ENCODE results near the gene ZKSCAN4.

Gene ZKSCAN4

GRCh38 chr6:28220257-28221133 lies 31.6 kb downstream of the ZKSCAN4 start:
- intact Hi-C loops (cut with DNase I; ENCODE audit: low total_unique reads), result loop anchor here (10.0 kb wide), 2 partner anchors 96 to 134 kb away; partner anchors contain the start of gene ZSCAN16
- TF ChIP-seq CTCF (IDR thresholded peaks at IDR 0.05), result no peak

DNA sequence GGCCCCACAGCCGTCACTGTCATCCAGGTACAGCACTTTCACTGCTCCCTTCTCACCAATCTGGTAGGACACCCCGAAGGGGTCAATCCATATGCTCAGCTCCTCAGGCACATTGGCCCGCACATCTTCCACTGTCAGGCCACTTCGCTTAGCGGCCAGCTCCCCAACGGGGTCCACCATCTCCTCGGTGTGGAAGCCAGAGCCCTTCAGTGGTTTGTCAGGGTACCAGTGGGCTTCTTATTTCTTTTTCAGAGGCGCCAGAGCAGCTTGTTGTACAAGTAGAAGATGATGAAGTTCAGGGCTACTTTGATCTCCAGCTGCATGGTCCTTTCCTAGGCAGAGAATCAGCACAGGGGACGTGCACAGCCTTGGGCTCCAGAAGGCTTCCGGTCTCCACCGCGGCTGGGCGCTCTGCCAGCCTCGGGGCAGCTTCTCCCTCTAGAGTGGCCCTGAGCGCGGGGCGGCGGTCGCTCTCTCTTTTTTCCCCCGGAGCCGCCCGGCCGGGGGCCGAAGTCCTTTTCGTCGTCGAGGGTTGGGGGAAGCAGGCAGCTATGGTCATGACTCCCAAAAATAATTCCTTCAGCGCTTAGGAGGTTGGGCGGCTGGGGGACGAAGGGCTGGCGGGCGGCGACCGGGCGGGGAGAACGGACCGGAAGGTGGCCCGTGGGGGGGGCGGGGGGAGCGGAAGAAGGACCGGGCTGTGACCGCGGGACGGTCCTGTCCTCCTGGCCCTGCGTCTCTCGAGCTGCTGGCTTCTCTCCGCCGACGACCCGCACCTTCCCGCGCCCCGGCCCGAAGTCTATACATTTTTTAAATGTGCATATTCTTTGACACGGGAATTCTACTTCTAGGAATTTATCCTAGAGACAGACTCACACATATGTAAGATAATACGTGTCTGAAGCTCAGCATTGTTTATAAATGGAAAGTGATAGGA lies 33.5 kb downstream of the ZKSCAN4 start:
- Histone ChIP-seq H3K4me3 (peak overlapping the region; percentile 60 to 65), H3K27ac (peak overlapping the region; percentile 64 to 72)

More at GRCh38 chr6:28220257-28221133, 31.6 kb downstream of the ZKSCAN4 start:
- H3K9me3 ChIP-seq, result no peaks in the 10 kb centered on the region
- no peaks in the 10 kb centered on the region for H3K36me3 ChIP-seq
- DNase-seq, result no peak
- H3K4me1 ChIP-seq, result peaks cover 0 to 16% (median 8%) of the 10 kb centered on the region in 4 donors
- H3K4me3 ChIP-seq, result no peak overlapping the region
- peaks cover 0 to 12% of the 10 kb centered on the region in 2 donors for H3K27me3 ChIP-seq
- no peak overlapping the region for H3K27ac ChIP-seq

GRCh38 chr6:28217890-28218289 lies 34.2 kb downstream of the ZKSCAN4 start:
- intact Hi-C loops (cut with DNase I; ENCODE audit: low total_unique reads), result loop anchor here (10.0 kb wide), 1 partner anchor 73 kb away; the partner anchor contains the start of gene ZKSCAN8
- H3K27me3 ChIP-seq, result peaks cover 0 to 27% of the 10 kb centered on the region in 2 donors

More for the DNA sequence above, 33.5 kb downstream of the ZKSCAN4 start:
- Histone ChIP-seq H3K27me3 (peaks cover 0 to 20% of the 10 kb centered on the region in 2 donors), H3K36me3 (no peaks in the 10 kb centered on the region), H3K9me3 (no peaks in the 10 kb centered on the region), H3K4me1 (peaks cover 0 to 12% (median 6%) of the 10 kb centered on the region in 4 donors)
- peak; percentile 62 to 88 for DNase-seq
- intact Hi-C loops (cut with DNase I; ENCODE audit: low total_unique reads), result loop anchor here (10.0 kb wide), 1 partner anchor 74 kb away; the partner anchor contains the start of gene ZKSCAN8
- no peak for TF ChIP-seq CTCF (IDR thresholded peaks at IDR 0.05)

GRCh38 chr6:28215425-28215824 lies 36.6 kb downstream of the ZKSCAN4 start:
- H3K36me3 ChIP-seq, result no peaks in the 10 kb centered on the region
- no peak for TF ChIP-seq CTCF (IDR thresholded peaks at IDR 0.05)
- no peaks in the 10 kb centered on the region for H3K9me3 ChIP-seq
- no peak for DNase-seq
- no peak overlapping the region for H3K27ac ChIP-seq
- H3K27me3 ChIP-seq, result peaks cover 0 to 48% of the 10 kb centered on the region in 2 donors
- peaks cover 0 to 21% (median 11%) of the 10 kb centered on the region in 4 donors for H3K4me1 ChIP-seq
- H3K4me3 ChIP-seq, result no peak overlapping the region
- intact Hi-C loops (cut with DNase I; ENCODE audit: low total_unique reads), result loop anchor here (10.0 kb wide), 1 partner anchor 71 kb away; the partner anchor contains the start of gene ZKSCAN8

More at GRCh38 chr6:28217890-28218289, 34.2 kb downstream of the ZKSCAN4 start:
- no peak overlapping the region for H3K27ac ChIP-seq
- H3K4me3 ChIP-seq, result peak overlapping the region in 1 of 2 donors; percentile 60
- H3K9me3 ChIP-seq, result no peaks in the 10 kb centered on the region
- TF ChIP-seq CTCF (IDR thresholded peaks at IDR 0.05), result no peak
- H3K36me3 ChIP-seq, result no peaks in the 10 kb centered on the region
- peaks cover 0 to 12% (median 8%) of the 10 kb centered on the region in 4 donors for H3K4me1 ChIP-seq
- DNase-seq, result no peak

GRCh38 chr6:28213213-28213523 lies 38.9 kb downstream of the ZKSCAN4 start:
- no peak for TF ChIP-seq CTCF (IDR thresholded peaks at IDR 0.05)
- Histone ChIP-seq H3K27me3 (peaks cover 0 to 70% of the 10 kb centered on the region in 2 donors), H3K36me3 (no peaks in the 10 kb centered on the region), H3K9me3 (no peaks in the 10 kb centered on the region), H3K4me3 (no peak overlapping the region), H3K27ac (no peak overlapping the region), H3K4me1 (peaks cover 0 to 20% (median 6%) of the 10 kb centered on the region in 4 donors)
- intact Hi-C loops (cut with DNase I; ENCODE audit: low total_unique reads), result loop anchor here (10.0 kb wide), 1 partner anchor 68 kb away; the partner anchor contains the start of gene ZKSCAN8
- DNase-seq, result no peak

Measured in tibial artery (tissue), 4 donors.